ENCODE data around the gene C11orf24. TPM values are rescaled to one million over a fixed set of nuclear protein-coding genes. Genes with fewer than 3 reads are reported as not detected.

C11orf24 gene
- total and polyA plus RNA-seq, 9 of the 15 experiments (the other 6 are each of a cell fraction or from before 2014, with no cell fraction given), result 2.0 to 65.2 (median 32.5) TPM

DNA sequence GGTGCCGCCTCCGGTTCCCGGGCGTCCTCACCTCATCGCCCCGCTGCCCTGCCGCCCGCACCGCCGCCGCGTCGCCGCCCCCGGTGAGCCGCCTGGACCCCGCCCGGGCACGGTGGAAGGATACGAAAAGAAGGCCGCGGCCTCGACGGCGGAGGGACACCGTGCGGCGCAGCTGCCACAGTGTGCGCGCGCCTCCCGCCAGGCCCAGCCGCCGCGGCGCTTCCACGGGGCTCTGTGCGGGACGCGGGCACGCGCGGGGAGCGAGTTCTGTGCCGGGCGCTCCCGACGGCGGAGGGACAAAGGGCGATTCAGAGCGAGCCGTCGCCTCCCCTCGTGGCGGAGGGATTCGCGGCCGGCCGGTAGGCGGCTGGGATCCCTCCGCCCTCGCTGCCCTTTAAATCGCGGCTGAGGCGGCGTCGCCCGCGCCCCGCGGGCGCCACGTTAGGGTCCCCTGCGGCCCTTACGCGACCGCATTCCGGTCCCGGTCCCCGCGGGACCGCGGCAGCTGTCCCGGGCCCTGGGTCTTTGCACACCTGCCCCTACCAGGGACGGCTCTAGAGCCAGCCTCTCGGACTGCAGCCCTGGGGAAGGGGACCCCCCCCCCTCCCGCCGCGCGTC lies 58.1 kb downstream of the C11orf24 start (continued):
- TF ChIP-seq, protein P1, sequence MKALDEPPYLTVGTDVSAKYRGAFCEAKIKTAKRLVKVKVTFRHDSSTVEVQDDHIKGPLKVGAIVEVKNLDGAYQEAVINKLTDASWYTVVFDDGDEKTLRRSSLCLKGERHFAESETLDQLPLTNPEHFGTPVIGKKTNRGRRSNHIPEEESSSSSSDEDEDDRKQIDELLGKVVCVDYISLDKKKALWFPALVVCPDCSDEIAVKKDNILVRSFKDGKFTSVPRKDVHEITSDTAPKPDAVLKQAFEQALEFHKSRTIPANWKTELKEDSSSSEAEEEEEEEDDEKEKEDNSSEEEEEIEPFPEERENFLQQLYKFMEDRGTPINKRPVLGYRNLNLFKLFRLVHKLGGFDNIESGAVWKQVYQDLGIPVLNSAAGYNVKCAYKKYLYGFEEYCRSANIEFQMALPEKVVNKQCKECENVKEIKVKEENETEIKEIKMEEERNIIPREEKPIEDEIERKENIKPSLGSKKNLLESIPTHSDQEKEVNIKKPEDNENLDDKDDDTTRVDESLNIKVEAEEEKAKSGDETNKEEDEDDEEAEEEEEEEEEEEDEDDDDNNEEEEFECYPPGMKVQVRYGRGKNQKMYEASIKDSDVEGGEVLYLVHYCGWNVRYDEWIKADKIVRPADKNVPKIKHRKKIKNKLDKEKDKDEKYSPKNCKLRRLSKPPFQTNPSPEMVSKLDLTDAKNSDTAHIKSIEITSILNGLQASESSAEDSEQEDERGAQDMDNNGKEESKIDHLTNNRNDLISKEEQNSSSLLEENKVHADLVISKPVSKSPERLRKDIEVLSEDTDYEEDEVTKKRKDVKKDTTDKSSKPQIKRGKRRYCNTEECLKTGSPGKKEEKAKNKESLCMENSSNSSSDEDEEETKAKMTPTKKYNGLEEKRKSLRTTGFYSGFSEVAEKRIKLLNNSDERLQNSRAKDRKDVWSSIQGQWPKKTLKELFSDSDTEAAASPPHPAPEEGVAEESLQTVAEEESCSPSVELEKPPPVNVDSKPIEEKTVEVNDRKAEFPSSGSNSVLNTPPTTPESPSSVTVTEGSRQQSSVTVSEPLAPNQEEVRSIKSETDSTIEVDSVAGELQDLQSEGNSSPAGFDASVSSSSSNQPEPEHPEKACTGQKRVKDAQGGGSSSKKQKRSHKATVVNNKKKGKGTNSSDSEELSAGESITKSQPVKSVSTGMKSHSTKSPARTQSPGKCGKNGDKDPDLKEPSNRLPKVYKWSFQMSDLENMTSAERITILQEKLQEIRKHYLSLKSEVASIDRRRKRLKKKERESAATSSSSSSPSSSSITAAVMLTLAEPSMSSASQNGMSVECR (CRISPR knock-in tag; IDR thresholded peaks at IDR 0.05), result peak; percentile 97
- peak; percentile 68 for TF ChIP-seq RBM25 (IDR thresholded peaks at IDR 0.05; ENCODE audit: low read depth, low read length, severe bottlenecking)
- TF ChIP-seq ZNF263 (CRISPR knock-in tag; IDR thresholded peaks at IDR 0.05; ENCODE audit: borderline replicate concordance), result peak; percentile 19; the same call in 1 of the 2 replicates
- no peak for TF ChIP-seq ZNF384 (IDR thresholded peaks at IDR 0.05; ENCODE audit: low read depth, low read length)
- TF ChIP-seq, protein P2, sequence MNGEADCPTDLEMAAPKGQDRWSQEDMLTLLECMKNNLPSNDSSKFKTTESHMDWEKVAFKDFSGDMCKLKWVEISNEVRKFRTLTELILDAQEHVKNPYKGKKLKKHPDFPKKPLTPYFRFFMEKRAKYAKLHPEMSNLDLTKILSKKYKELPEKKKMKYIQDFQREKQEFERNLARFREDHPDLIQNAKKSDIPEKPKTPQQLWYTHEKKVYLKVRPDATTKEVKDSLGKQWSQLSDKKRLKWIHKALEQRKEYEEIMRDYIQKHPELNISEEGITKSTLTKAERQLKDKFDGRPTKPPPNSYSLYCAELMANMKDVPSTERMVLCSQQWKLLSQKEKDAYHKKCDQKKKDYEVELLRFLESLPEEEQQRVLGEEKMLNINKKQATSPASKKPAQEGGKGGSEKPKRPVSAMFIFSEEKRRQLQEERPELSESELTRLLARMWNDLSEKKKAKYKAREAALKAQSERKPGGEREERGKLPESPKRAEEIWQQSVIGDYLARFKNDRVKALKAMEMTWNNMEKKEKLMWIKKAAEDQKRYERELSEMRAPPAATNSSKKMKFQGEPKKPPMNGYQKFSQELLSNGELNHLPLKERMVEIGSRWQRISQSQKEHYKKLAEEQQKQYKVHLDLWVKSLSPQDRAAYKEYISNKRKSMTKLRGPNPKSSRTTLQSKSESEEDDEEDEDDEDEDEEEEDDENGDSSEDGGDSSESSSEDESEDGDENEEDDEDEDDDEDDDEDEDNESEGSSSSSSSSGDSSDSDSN (IDR thresholded peaks at IDR 0.05; ENCODE audit: borderline replicate concordance in 1 of 2, low read depth in 2 of 2, low read length in 2 of 2), result peak; percentile 52 to 71; a peak in 3 of 4 replicates
- no peak for TF ChIP-seq WHSC1 (IDR thresholded peaks at IDR 0.05; ENCODE audit: low read length)
- peak; percentile 72 for TF ChIP-seq MYC (IDR thresholded peaks at IDR 0.05; ENCODE audit: low read depth, low read length)
- TF ChIP-seq MYC (CRISPR knock-in tag; IDR thresholded peaks at IDR 0.05; ENCODE audit: borderline replicate concordance, low read depth), result no peak; the same call in 1 of the 2 replicates
